PC-9 (cell line): ENCODE data around the gene PRXL2A.

Experiments
- EZH2 ChIP-seq: fragments of 200-600 bp; sonication (generic); IDR thresholded peaks from 2 replicates; pipeline ENCODE4 v1.8.0; 2017; ENCODE audit warnings: antibody characterized with exemption, low read depth
- TF ChIP-seq, protein P1 (sequence below): fragments of 200-600 bp; sonication (generic); conservative IDR thresholded peaks from 2 replicates; pipeline ENCODE4 v1.6.1; 2017; ENCODE audit warnings: mixed run types, antibody characterized with exemption, mild to moderate bottlenecking, moderate library complexity

DNA sequence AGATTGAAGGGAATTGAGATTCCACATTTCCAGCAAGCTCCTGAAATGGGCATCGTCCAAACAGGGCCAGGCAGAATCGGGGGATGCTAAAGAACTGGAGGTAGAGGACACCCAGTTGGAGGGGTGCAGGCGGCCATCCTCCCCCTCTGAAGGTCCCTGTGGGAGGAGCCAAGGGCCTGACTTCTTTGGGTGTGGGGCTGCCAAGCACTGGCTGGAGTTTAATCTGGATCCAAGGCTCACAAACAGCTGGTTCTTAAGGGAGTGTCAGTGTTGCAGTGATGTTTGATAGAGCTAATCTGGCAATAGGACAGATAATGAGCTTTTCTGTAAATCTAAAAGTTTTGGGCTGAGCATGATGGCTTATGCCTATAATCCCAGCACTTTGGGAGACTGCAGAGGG, 66.6 kb downstream of the PRXL2A start:
- TF ChIP-seq, protein P1, sequence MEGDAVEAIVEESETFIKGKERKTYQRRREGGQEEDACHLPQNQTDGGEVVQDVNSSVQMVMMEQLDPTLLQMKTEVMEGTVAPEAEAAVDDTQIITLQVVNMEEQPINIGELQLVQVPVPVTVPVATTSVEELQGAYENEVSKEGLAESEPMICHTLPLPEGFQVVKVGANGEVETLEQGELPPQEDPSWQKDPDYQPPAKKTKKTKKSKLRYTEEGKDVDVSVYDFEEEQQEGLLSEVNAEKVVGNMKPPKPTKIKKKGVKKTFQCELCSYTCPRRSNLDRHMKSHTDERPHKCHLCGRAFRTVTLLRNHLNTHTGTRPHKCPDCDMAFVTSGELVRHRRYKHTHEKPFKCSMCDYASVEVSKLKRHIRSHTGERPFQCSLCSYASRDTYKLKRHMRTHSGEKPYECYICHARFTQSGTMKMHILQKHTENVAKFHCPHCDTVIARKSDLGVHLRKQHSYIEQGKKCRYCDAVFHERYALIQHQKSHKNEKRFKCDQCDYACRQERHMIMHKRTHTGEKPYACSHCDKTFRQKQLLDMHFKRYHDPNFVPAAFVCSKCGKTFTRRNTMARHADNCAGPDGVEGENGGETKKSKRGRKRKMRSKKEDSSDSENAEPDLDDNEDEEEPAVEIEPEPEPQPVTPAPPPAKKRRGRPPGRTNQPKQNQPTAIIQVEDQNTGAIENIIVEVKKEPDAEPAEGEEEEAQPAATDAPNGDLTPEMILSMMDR = no peak
- TF ChIP-seq EZH2 = no peak
